Erythroblast (primary cell): ENCODE results near the gene FRRS1.

Experiments
- GATA1 ChIP-seq: IDR thresholded peaks from 2 replicates; pipeline ENCODE4 v1.6.1; 2011; ENCODE audit warnings: low read depth, mild to moderate bottlenecking, control low read depth, low read length, moderate library complexity
- POLR2A ChIP-seq: IDR thresholded peaks from 2 replicates; pipeline ENCODE4 v1.6.1; 2011; ENCODE audit warnings: mild to moderate bottlenecking, low read length

- TF ChIP-seq POLR2A (no peak), GATA1 (no peak)
Measured at GRCh38 chr1:99756598-99756997, 9.8 kb downstream of the FRRS1 start.
